CD4-positive, alpha-beta T cell treated with Interleukin-12 subunit alpha and Interleukin-12 subunit beta, for 1 hour (primary cell): ENCODE results near the gene RPTOR.

Experiments used
- DNase-seq: peaks from one replicate; pipeline ENCODE4 v3.0.0-alpha.2; 2020

Gene RPTOR

GRCh38 chr17:80942423-80943345, 398.0 kb downstream of the RPTOR start:
- DNase-seq: no peak

GRCh38 chr17:80943346-80944145, 398.9 kb downstream of the RPTOR start:
- no peak for DNase-seq

DNA sequence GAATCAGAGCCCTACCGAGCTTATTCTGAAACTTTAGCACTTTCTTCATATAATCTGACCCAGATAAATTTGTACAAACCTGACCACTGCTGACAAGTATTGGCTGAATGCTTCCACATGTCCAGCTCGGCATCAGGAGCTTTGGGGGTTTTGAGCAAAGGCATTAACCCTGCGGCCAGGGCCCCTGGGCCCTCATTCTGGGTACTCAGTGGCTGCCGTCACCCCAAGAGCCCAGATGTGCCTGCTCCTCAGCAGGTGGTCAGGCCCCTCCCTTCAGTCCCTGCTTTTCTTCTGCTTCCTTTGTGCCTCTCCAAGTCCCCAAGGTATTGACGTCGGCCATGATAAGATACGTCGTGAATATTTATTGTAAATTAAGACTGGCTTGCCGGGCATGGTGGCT, 399.7 kb downstream of the RPTOR start:
- DNase-seq: no peak

DNA sequence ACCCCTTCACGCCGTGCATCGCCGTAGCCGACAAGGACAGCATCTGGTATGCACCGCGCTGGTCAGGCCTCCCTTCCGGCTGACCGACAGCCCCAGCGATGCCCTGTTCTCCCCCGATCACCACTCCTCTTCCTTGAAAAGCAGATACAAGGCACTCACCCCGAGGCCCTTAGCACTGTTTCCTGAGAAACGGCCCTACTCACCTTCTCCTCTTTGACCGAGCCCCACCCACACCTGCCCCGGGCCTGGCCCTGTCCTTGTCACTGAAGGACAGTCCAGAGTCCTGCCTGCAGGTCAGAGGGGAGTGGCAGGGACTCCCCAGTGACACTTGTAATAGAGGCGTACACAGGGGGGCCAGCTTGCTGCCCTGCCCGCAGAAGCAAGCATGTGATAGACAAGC, 401.1 kb downstream of the RPTOR start:
- DNase-seq: no peak

DNA sequence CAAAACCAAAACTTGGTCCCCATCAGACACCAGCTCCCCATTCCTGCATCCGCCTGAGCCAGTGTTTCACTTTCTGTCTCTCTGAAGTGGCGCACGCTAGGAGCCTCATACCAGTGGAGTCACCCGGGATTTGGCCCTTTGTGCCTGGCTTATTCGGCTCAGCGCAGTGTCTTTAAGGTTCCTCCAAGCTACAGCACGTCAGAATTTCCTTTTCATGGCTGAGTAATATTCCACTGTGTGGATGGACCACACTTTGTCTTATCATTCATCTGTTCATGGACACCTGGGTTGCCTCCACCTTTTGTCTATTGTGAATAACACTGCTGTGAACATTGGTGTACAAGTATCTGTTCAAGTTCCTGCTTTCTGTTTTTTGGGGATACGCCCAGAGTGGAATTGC, 401.8 kb downstream of the RPTOR start:
- DNase-seq: no peak

- DNase-seq: no peak
These were observed 402.7 kb downstream of the RPTOR start for GRCh38 chr17:80947200-80947940.

- DNase-seq: no peak
These were observed 403.7 kb downstream of the RPTOR start for GRCh38 chr17:80948019-80948975.

DNA sequence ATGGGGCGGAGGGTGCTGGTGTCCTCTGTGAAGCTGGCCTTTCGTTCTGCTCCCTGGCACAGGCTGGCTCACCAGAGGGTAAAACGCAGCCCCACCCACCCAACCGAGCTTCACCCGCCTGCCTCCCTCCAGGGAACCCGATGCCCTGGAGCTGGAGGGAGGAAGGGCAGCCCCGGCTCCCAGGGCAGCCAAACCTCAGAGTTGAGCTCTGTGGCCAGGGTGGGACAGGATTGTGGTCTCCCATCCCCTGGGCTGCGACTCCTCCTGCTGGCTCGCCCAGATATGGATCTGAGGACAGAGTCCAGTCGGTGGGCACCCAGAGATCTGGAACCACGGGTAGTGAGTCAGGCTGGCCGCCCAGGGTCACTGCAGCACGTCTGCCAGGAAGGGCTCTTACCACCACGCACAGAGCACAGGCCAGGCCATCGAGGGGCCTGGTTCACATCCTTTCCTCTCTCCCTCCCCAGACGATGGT, 404.4 kb downstream of the RPTOR start:
- DNase-seq: no peak

DNA sequence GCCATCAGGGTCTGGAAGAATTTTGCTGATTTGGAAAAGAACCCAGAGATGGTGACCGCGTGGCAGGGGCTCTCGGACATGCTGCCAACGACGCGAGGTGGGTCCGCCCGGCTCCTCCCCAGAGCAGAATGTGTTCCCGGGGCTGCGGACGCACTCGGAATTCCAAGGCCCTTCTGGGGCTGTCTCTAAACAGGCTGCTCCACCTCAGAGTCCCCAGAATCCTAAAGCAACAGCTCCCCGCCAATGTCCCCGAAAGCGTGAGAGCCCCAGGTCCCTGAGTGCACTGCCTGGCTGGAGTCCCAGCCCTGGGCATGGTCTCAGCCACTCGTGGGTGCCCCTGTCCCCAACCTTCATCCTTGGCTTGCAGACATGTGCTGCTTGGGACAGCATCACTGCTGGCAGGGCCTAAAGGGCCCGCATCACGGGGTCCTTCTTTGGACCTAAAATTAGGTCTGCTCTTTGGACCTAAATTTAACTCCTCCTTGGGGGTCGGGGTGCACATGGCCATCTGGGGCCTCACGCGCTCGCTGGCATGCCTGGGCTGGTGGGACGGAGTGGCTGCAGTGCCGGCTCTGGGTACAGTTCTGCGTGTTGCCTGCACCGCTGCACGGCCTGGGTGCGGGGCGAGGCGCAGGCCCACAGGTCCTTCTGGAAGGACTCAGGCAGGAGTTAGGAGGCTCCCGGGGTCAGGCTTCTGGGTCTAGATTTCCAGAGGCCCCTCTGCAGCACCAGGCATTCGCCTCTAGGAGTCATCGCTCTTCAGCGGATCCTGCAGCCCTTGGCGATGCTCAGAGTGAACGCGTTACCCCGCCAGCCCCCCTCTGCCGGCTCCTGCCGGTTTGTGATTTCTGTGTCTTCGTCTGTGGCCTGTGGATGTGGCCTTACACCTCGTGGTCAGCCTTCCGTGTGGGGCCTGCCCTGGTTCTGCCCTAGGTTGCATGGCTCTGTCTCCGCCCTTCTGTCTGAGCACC, 405.1 kb downstream of the RPTOR start:
- DNase-seq: no peak

DNA sequence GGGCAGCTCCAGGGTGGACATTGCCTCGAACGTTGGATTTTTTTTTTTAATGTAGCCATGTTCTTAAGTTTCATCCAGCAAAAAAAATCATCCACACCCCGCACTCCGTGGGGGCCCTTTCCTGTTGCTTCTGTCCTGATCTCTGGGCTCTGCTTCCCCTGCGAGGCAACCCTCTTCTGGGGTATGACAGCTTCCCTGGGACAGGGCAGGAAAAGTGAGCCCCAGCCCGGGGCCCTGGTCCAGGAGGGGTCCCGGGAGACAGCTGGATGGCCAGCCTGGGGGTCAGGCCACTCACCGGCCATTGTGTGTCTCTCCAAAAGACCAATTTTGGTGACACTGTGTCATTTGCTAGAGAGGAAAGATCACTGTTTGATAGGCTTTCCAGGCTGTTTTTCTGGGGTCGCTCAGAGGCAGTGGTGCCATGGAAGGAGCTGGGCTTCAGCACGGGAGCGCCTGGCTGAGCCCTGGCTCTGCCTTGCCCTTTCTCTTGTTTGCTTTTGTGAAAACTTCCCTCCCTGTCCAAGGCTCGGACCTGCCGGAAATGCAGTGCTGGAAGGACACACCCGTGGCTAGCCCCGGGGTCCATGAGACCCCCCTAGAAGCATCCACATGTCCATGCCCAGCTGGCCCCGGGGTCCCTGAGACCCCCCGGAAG, 406.0 kb downstream of the RPTOR start:
- no peak for DNase-seq

DNA sequence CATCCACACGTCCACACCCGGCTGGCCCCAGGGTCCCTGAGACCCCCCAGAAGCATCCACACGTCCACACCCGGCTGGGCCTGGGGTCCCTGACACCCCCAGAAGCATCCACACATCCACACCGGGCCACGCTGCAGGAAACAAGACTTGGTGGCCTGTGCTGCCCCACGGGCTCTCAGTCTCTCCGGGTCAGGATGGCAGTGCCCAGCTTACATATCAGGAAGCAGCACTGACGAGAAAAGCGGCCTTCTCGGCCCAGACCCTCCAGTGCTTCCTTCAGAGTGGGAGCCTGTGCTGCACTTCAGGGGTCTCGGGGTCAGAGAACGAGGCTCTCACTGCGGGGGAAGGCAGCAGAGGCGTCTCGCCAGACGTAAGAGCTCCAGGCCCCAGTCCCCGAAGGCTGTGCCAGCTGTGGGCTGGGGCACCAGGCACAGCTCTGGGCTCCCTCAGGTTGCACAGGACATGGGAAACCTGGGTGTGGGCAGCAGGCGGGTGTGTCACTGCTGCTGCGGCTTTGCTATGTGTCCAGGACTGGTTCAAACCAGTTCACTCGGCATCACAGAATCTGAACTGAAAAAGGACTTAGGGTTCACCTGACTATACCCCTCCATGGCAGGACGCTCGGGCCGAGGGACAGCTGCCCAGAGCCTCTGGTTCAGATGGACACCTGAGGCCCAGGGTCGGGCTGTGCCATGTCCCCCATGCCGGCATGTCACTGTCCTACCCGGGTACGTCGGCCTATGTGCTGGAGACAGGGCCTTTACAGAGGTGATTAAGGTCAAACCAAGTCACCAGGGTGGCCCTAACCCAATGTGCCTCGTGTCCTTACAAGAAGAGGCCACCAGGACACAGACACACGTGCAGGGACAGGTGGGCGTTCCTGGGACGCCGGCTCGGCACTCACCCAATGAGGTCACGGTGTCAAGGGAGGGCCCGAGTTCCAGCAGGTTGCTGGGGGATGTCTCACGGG, 406.8 kb downstream of the RPTOR start:
- no peak for DNase-seq

DNA sequence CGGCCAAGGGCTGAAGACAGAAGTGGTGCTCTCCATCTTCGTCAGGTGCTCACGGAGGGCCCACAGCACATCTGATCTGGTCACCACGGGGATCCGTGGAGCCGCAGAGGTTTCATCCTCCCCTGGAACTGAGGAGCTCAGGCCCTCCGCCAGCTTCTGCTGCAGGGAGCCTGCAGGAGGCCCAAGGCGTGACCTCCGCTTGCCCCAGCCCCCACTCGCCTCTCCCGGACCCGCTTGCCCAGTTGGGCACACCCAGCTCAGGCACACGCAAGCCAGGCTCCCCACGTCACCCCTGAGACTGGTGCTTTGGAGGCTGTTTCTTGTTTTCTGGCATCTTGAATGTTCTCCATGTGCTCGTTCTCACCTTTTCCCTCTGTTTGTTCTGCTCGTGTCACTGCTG, 407.7 kb downstream of the RPTOR start:
- DNase-seq: no peak

- DNase-seq: no peak
These were observed 409.1 kb downstream of the RPTOR start for GRCh38 chr17:80953471-80954315.

- no peak for DNase-seq
These were observed 410.4 kb downstream of the RPTOR start for GRCh38 chr17:80955078-80955477.

GRCh38 chr17:80955671-80956280, 411.1 kb downstream of the RPTOR start:
- no peak for DNase-seq

DNA sequence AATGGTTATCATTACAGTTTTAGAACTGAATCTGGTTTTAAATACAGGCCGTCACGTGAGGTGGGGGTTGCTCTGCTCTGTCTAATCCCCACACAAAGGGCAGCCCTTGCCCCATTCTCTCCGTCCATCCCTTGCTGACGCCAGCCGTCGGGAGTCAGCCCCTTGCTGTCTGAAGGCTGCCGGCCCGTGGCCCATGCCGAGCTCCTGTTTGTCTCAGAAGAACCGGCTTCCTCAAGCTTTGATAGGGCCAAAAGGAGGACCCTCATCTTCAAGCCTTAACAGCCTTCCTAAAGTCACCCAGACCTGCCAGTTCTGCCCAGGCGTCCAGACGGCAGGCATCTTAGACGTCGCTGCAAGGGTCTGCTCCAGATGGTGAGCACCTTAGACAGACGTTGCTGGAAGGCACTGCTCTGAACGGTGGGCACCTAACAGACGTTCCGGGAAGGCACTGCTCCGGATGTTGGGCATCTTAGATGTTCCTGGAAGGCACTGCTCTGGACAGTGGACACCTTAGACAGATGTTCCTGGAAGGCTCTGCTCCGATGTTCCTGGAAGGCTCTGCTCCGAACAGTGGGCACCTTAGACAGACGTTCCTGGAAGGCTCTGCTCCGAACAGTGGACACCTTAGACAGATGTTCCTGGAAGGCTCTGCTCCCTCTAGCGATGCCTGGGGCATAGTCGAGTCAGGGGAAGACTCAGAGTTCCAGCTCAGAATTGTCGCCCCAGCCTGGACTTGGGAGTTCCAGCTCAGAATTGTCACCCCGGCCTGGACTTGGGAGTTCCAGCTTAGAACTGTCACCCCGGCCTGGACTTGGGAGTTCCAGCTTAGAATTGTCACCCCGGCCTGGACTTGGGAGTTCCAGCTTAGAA, 411.9 kb downstream of the RPTOR start:
- DNase-seq: no peak
